ENCODE results near the gene SF3A1.

GRCh38 chr22:30318799-30319419 is 37.8 kb downstream of the SF3A1 start:
- TF ChIP-seq CTCF (conservative IDR thresholded peaks at IDR 0.05 in 1 of 2, IDR thresholded peaks at IDR 0.05 in 1 of 2; ENCODE audit: low read depth in 1 of 2, low read length in 2 of 2) (no peak), EZH2 (IDR thresholded peaks at IDR 0.05; ENCODE audit: low read length, missing control alignments) (no peak)

Data from fibroblast of lung (primary cell).